ENCODE data around the gene CYP3A4. TPM values are rescaled to one million over a fixed set of nuclear protein-coding genes. Genes with fewer than 3 reads are reported as not detected.
"Not testable (repeated sequence)": the region's sequence is repeated elsewhere in the genome, so short reads cannot be mapped to it uniquely, and the experiment has no call there.

Gene CYP3A4
- total and polyA plus RNA-seq, 2 of the 13 experiments (the other 11 are each of a cell fraction or from before 2014, with no cell fraction given): 0.11 to 0.24 TPM

GRCh38 chr7:99752356-99752755 lies 31.6 kb downstream of the CYP3A4 start:
- no peaks in the 10 kb centered on the region for H3K27me3 ChIP-seq (ENCODE audit: control insufficient read depth in 1 of 2, insufficient read depth in 2 of 2, low read length in 2 of 2)
- no peaks in the 10 kb centered on the region for H3K36me3 ChIP-seq (replicated peaks in 1 of 2; ENCODE audit: control insufficient read depth in 1 of 2, insufficient read depth in 2 of 2, low read length in 2 of 2)
- H3K4me3 ChIP-seq (replicated peaks in 1 of 3; ENCODE audit: insufficient read depth in 1 of 3, low read depth in 2 of 3, low read length in 3 of 3): no peak overlapping the region
- in situ Hi-C loops (cut with HindIII; ENCODE audit: extremely low pct_ligation_motif_present, low pct_unique_long_range_greater_than_20kb) (no loop called here), intact Hi-C loops (cut with micrococcal nuclease; ENCODE audit: unreplicated experiment) (no loop called here)
- no peak overlapping the region for H3K9ac ChIP-seq (ENCODE audit: insufficient read depth, low read depth, low read length)
- POLR2A ChIA-PET: interaction anchor here (1.8 kb wide), 1 partner anchor 10 kb away, joined by 4 read pairs; no protein-coding TSS in a partner anchor
- FAIRE-seq (peak; percentile 46), ATAC-seq (peak; percentile 64; the same call in 2 of the 3 replicates), DNase-seq (ENCODE audit: low spot score) (no peak)
- WGBS (ENCODE audit: low lambda C conversion rate): 60% methylated on average over 3 of the region's 3 CpGs
- TF ChIP-seq DRAP1 (CRISPR knock-in tag; IDR thresholded peaks at IDR 0.05) (peak; percentile 58; the same call in 1 of the 2 replicates), MED1 (CRISPR knock-in tag; IDR thresholded peaks at IDR 0.05) (peak; percentile 18; the same call in 1 of the 2 replicates), MAFF (IDR thresholded peaks at IDR 0.05; ENCODE audit: low read depth, low read length) (no peak)
- H3K4me1 ChIP-seq (ENCODE audit: insufficient read depth, low read length): peaks cover 39% of the 10 kb centered on the region
- peak overlapping the region; percentile 53 for H3K4me2 ChIP-seq (ENCODE audit: low read depth, low read length)
- H2AFZ ChIP-seq (ENCODE audit: low read length): no peak overlapping the region
- CTCF ChIA-PET (ENCODE audit: low intra/inter-chr PET ratio, low total read pairs): no interaction called here
- no peaks in the 10 kb centered on the region for H3K79me2 ChIP-seq (ENCODE audit: insufficient read depth, low read length)
- BruUV-seq (replicated peaks): no TSS peak
- no peak overlapping the region for H3K27ac ChIP-seq (ENCODE audit: extremely low read length, insufficient read depth, low read length)
- H4K20me1 ChIP-seq (ENCODE audit: insufficient read depth, low read length): no peaks in the 10 kb centered on the region
- H3K9me3 ChIP-seq (ENCODE audit: low read length): no peaks in the 10 kb centered on the region

GRCh38 chr7:99751322-99752052 lies 32.5 kb downstream of the CYP3A4 start:
- H3K9me3 ChIP-seq (ENCODE audit: low read length); in situ Hi-C loops (cut with HindIII; ENCODE audit: extremely low pct_ligation_motif_present, low pct_unique_long_range_greater_than_20kb); H3K27me3 ChIP-seq (ENCODE audit: control insufficient read depth in 1 of 2, insufficient read depth in 2 of 2, low read length in 2 of 2); H4K20me1 ChIP-seq (ENCODE audit: insufficient read depth, low read length); H2AFZ ChIP-seq (ENCODE audit: low read length); BruUV-seq (replicated peaks); CTCF ChIA-PET (ENCODE audit: low intra/inter-chr PET ratio, low total read pairs); H3K27ac ChIP-seq (ENCODE audit: extremely low read length, insufficient read depth, low read length); H3K79me2 ChIP-seq (ENCODE audit: insufficient read depth, low read length); H3K36me3 ChIP-seq (replicated peaks in 1 of 2; ENCODE audit: control insufficient read depth in 1 of 2, insufficient read depth in 2 of 2, low read length in 2 of 2); H3K9ac ChIP-seq (ENCODE audit: insufficient read depth, low read depth, low read length); intact Hi-C loops (cut with micrococcal nuclease; ENCODE audit: unreplicated experiment): not testable (repeated sequence)
- DNase-seq (ENCODE audit: low spot score) (peak; percentile 20), ATAC-seq (peak; percentile 77), FAIRE-seq (peak; percentile 93)
- H3K4me3 ChIP-seq (replicated peaks in 1 of 3; ENCODE audit: insufficient read depth in 1 of 3, low read depth in 2 of 3, low read length in 3 of 3): peak overlapping the region in 1 of 3 experiments; percentile 16; a peak in 1 of 6 replicates
- 10% methylated on average over 5 of the region's 5 CpGs for WGBS (ENCODE audit: low lambda C conversion rate)
- POLR2A ChIA-PET: interaction anchor here (1.8 kb wide), 1 partner anchor 9 kb away, joined by 4 read pairs; no protein-coding TSS in a partner anchor
- peaks cover 39% of the 10 kb centered on the region for H3K4me1 ChIP-seq (ENCODE audit: insufficient read depth, low read length)
- peak overlapping the region; percentile 53 for H3K4me2 ChIP-seq (ENCODE audit: low read depth, low read length)
- 0 out of 2 replicates have a peak, but pooled peaks have one; percentile 20 for TF ChIP-seq ELF3 (CRISPR knock-in tag; IDR thresholded peaks at IDR 0.05)
- peak; percentile 25; the same call in 1 of the 2 replicates for TF ChIP-seq ARID5B (CRISPR knock-in tag; IDR thresholded peaks at IDR 0.05)
- TF ChIP-seq FOSL2 (CRISPR knock-in tag; IDR thresholded peaks at IDR 0.05): peak; percentile 78

Data from HepG2 (cell line).